HepG2 (cell line): ENCODE results near the gene HAND1. TPM values are rescaled to one million over a fixed set of nuclear protein-coding genes. Genes with fewer than 3 reads are reported as not detected.

Source experiments
- ATAC-seq: fragments of 200-7000 bp; cut with Tn5 transposase; 3 replicates; pipeline ENCODE4 v1.9.1; 2020; ENCODE audit warnings: mild to moderate bottlenecking, moderate library complexity
- BruUV-seq: library from RNA; stranded (reverse); fragments of 400-500 nt; replicated peaks from 2 replicates; lab custom pipeline; 2021; lab: Mats Ljungman, UMichigan
- CTCF ChIA-PET: fragments of 300-600 bp; formaldehyde crosslinking; extraction: SDS; loops from one replicate; lab custom pipeline; 2021; ENCODE audit warnings: low total read pairs, inconsistent platforms, low intra/inter-chr PET ratio; lab: Yijun Ruan, JAX
- POLR2A ChIA-PET: fragments of 350-600 bp; sonication (Branson Sonifier 250); formaldehyde crosslinking; loops from one replicate; lab custom pipeline; 2020; ENCODE audit warnings: antibody characterized with exemption, inconsistent platforms; lab: Yijun Ruan, JAX
- DNase-seq: peaks from one replicate; pipeline ENCODE4 v3.0.0-alpha.2; 2015; ENCODE audit warnings: low spot score
- FAIRE-seq: peaks from 3 replicates; lab custom pipeline; 2011; peaks lifted over from hg19 to GRCh38; lab: Jason Lieb, UNC
- H2AFZ ChIP-seq: one replicate; pipeline ENCODE4 v1.6.1; 2011; ENCODE audit warnings: low read length, inconsistent platforms
- H3K27ac ChIP-seq: fragments of 300-600 bp; 3 replicates; pipeline ENCODE4 v1.8.0; 2011; ENCODE audit warnings: mixed run types, mild to moderate bottlenecking, mixed read lengths, low read length, inconsistent platforms; ENCODE audit not compliant: insufficient read depth; ENCODE audit errors: extremely low read length
- H3K27me3 ChIP-seq, 2 experiments: fragments of 200-600 bp in 1 of 2; 2 replicates in 1 of 2; 3 replicates in 1 of 2; pipeline versions ENCODE4 v1.6.0 to v1.8.0; 2011; ENCODE audit warnings: low read length in 2 of 2, mild to moderate bottlenecking in 2 of 2, moderate library complexity in 2 of 2, inconsistent platforms in 1 of 2; ENCODE audit not compliant: insufficient read depth in 2 of 2, control insufficient read depth in 1 of 2
- H3K36me3 ChIP-seq, 2 experiments: fragments of 200-600 bp in 1 of 2; replicated peaks in 1 of 2; 2 replicates in 1 of 2; 3 replicates in 1 of 2; pipeline versions ENCODE4 v1.5.1 to v1.8.0; 2011; ENCODE audit warnings: low read length in 2 of 2, inconsistent platforms in 1 of 2; ENCODE audit not compliant: insufficient read depth in 2 of 2, control insufficient read depth in 1 of 2
- H3K4me1 ChIP-seq: 2 replicates; pipeline ENCODE4 v1.5.1; 2012; ENCODE audit warnings: low read length, inconsistent platforms; ENCODE audit not compliant: insufficient read depth
- H3K4me2 ChIP-seq: 2 replicates; pipeline ENCODE4 v1.6.0; 2011; ENCODE audit warnings: low read depth, low read length, inconsistent platforms
- H3K4me3 ChIP-seq, 3 experiments: fragments of 200-600 bp in 1 of 3; sonication (generic), shearing (Covaris generic) in 1 of 3; replicated peaks in 1 of 3; 2 replicates each; pipeline ENCODE4 v1.5.1; 2011 to 2016; ENCODE audit warnings: low read length in 3 of 3, inconsistent platforms in 2 of 3, low read depth in 2 of 3, mild to moderate bottlenecking in 2 of 3, control low read depth in 1 of 3, mixed read lengths in 1 of 3; ENCODE audit not compliant: insufficient read depth in 1 of 3
- H3K79me2 ChIP-seq: one replicate; pipeline ENCODE4 v1.6.1; 2011; ENCODE audit warnings: low read length, inconsistent platforms; ENCODE audit not compliant: insufficient read depth
- H3K9ac ChIP-seq: 2 replicates; pipeline ENCODE4 v1.6.0; 2011; ENCODE audit warnings: mild to moderate bottlenecking, low read depth, low read length, inconsistent platforms; ENCODE audit not compliant: insufficient read depth
- H3K9me3 ChIP-seq: 2 replicates; pipeline ENCODE4 v1.5.1; 2012; ENCODE audit warnings: mild to moderate bottlenecking, low read length
- H4K20me1 ChIP-seq: 2 replicates; pipeline ENCODE4 v1.6.0; 2011; ENCODE audit warnings: inconsistent platforms, mild to moderate bottlenecking, low read length, moderate library complexity; ENCODE audit not compliant: insufficient read depth
- ATF7-NPFF ChIP-seq: sonication (generic); formaldehyde crosslinking; IDR thresholded peaks from 2 replicates; pipeline ENCODE4 v1.8.1; 2023; ENCODE audit warnings: mild to moderate bottlenecking, low read depth, missing genetic modification reagents, moderate library complexity
- CTCF ChIP-seq: sonication (generic); formaldehyde crosslinking; IDR thresholded peaks from 2 replicates; pipeline ENCODE4 v1.5.0; 2020; ENCODE audit warnings: mild to moderate bottlenecking, missing genetic modification reagents, moderate library complexity
- WGBS: methylation state at CpG from one replicate; pipeline ENCODE4 v1.1.6; 2017; ENCODE audit warnings: low lambda C conversion rate; 5-methylcytosine and 5-hydroxymethylcytosine counted together
- in situ Hi-C: cut with HindIII; loops from 2 replicates; pipeline ENCODE4 v1.10.0; 2017; ENCODE audit warnings: low pct_unique_long_range_greater_than_20kb; ENCODE audit not compliant: extremely low pct_ligation_motif_present
- intact Hi-C: fragments of 100-400 bp; cut with micrococcal nuclease; formaldehyde crosslinking; loops from one replicate; pipeline ENCODE4 v1.10.0; 2022; ENCODE audit not compliant: unreplicated experiment
- polyA plus RNA-seq, 8 experiments: library from polyadenylated mRNA; depleted of rRNA in 3 of 8; stranded (reverse) in 7 of 8; unstranded in 1 of 8; fragments of >200 nt; fragmentation: Illumina TruSeq in 4 of 8; extraction: Trizol in 4 of 8; gene quantifications; 2 replicates each; pipeline versions ENCODE4 v1.2.1 to v1.2.3, GENCODE V29; 2011 to 2016; ENCODE audit warnings: low read depth in 4 of 8, missing spikeins in 1 of 8, mixed read lengths in 1 of 8; ENCODE audit not compliant: insufficient read depth in 1 of 8
- total RNA-seq, 5 experiments: library from RNA; depleted of rRNA; stranded (reverse); fragments of >200 nt; fragmentation: Illumina TruSeq; extraction: Trizol; gene quantifications; 2 replicates each; pipeline ENCODE4 v1.2.3, GENCODE V29; 2016; ENCODE audit warnings: low read depth in 1 of 5
- TF ChIP-seq, protein P1 (sequence below): sonication (generic); formaldehyde crosslinking; IDR thresholded peaks from 2 replicates; pipeline ENCODE4 v1.5.1; 2020; ENCODE audit warnings: mild to moderate bottlenecking, missing genetic modification reagents, borderline replicate concordance

Gene HAND1
- total and polyA plus RNA-seq, 2 of the 13 experiments (the other 11 are each of a cell fraction or from before 2014, with no cell fraction given), result not detected

GRCh38 chr5:154505567-154505966, 27.5 kb upstream of the HAND1 start:
- no peak overlapping the region for H3K9ac ChIP-seq
- no peak overlapping the region for H3K4me2 ChIP-seq
- no peaks in the 10 kb centered on the region for H3K4me1 ChIP-seq
- FAIRE-seq, result no peak
- H3K9me3 ChIP-seq, result no peaks in the 10 kb centered on the region
- peak; percentile 82 for ATAC-seq
- no peak for DNase-seq
- TF ChIP-seq, protein P1, sequence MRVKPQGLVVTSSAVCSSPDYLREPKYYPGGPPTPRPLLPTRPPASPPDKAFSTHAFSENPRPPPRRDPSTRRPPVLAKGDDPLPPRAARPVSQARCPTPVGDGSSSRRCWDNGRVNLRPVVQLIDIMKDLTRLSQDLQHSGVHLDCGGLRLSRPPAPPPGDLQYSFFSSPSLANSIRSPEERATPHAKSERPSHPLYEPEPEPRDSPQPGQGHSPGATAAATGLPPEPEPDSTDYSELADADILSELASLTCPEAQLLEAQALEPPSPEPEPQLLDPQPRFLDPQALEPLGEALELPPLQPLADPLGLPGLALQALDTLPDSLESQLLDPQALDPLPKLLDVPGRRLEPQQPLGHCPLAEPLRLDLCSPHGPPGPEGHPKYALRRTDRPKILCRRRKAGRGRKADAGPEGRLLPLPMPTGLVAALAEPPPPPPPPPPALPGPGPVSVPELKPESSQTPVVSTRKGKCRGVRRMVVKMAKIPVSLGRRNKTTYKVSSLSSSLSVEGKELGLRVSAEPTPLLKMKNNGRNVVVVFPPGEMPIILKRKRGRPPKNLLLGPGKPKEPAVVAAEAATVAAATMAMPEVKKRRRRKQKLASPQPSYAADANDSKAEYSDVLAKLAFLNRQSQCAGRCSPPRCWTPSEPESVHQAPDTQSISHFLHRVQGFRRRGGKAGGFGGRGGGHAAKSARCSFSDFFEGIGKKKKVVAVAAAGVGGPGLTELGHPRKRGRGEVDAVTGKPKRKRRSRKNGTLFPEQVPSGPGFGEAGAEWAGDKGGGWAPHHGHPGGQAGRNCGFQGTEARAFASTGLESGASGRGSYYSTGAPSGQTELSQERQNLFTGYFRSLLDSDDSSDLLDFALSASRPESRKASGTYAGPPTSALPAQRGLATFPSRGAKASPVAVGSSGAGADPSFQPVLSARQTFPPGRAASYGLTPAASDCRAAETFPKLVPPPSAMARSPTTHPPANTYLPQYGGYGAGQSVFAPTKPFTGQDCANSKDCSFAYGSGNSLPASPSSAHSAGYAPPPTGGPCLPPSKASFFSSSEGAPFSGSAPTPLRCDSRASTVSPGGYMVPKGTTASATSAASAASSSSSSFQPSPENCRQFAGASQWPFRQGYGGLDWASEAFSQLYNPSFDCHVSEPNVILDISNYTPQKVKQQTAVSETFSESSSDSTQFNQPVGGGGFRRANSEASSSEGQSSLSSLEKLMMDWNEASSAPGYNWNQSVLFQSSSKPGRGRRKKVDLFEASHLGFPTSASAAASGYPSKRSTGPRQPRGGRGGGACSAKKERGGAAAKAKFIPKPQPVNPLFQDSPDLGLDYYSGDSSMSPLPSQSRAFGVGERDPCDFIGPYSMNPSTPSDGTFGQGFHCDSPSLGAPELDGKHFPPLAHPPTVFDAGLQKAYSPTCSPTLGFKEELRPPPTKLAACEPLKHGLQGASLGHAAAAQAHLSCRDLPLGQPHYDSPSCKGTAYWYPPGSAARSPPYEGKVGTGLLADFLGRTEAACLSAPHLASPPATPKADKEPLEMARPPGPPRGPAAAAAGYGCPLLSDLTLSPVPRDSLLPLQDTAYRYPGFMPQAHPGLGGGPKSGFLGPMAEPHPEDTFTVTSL (CRISPR knock-in tag), result no peak
- no peak for TF ChIP-seq ATF7-NPFF (CRISPR knock-in tag)
- 0 out of 2 replicates have a peak, but pooled peaks have one; percentile 4 for TF ChIP-seq CTCF (CRISPR knock-in tag)
- BruUV-seq, result no TSS peak
- in situ Hi-C loops (no loop called here), intact Hi-C loops (no loop called here)
- 47% methylated on average over 10 of the region's 10 CpGs for WGBS
- H3K79me2 ChIP-seq, result no peaks in the 10 kb centered on the region
- no peak overlapping the region for H3K27ac ChIP-seq
- no peak overlapping the region for H2AFZ ChIP-seq
- CTCF ChIA-PET, result no interaction called here
- no peaks in the 10 kb centered on the region for H3K36me3 ChIP-seq
- H3K27me3 ChIP-seq, result peaks cover 0 to 12% of the 10 kb centered on the region in 2 experiments; a peak in 2 of 5 replicates
- POLR2A ChIA-PET, result no interaction called here
- H3K4me3 ChIP-seq, result no peak overlapping the region
- no peaks in the 10 kb centered on the region for H4K20me1 ChIP-seq
